Stimulated activated CD8-positive, alpha-beta memory T cell treated with anti-CD3 and anti-CD28 coated beads, Interleukin-15, amount 100 ng/mL, for 24 hours (primary cell): ENCODE data around the gene IFNA10.
"Not testable (repeated sequence)": the region's sequence is repeated elsewhere in the genome, so short reads cannot be mapped to it uniquely, and the experiment has no call there.

Source experiments
- DNase-seq: peaks from one replicate; pipeline ENCODE4 v3.0.0-alpha.2; 2020; ENCODE audit warnings: low read depth

Gene IFNA10

DNA sequence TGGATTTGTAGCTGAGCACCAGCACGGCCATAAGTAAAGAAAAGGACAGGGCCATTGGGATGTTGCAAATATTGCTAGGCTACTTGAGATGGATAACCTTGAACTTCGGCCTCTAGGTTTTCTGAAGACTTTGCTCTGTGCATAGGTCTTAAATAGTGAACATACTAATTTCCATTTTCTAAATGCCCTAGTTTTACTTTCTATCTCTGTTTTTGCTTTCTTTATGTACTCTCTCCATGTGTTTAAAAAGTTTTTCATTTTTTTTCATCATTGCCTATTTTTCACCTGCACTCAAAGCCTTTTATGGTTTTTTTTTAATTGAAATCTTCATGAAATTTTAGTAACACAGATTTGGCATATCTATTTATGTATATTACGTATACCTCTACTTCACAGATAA is at the start of gene IFNA10:
Gene IFNA10, minus strand, starts transcription at position 101 of the 400 bp plus-strand sequence. Its CDS starts 46 bp downstream, at position 55.
- not testable (repeated sequence) for DNase-seq

DNA sequence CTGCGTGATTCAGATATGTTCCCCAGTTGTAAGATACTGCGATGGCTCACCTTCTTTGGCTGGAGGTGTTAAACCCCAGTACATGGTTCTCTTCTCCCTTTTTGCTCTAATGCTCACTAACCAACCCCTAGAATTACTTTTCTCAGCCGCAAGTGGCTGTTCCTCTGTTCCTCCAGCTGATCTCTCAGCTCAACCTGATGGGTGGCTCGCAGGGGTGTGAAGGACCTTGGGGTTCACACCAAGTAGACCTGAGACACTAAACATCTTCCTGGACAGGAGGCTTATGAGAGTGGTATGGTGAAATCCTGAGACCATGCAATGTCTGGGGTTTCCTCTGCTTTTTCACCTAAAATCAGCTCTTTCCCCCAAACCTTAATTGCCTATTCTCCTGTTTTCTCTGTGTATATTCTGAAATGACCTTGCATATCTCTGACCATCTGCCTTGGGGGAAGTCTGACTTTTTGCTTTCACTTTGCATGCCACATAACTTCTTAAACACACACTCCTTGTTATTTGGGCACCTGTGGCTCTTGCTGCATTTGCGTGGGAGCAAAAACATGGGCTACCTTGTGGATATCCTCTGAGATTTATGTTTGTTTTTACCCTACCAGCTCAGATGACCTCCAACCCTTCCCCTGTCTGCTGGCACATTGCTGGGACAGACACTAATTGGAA is 48.7 kb upstream of the IFNA10 start:
- no peak for DNase-seq

DNA sequence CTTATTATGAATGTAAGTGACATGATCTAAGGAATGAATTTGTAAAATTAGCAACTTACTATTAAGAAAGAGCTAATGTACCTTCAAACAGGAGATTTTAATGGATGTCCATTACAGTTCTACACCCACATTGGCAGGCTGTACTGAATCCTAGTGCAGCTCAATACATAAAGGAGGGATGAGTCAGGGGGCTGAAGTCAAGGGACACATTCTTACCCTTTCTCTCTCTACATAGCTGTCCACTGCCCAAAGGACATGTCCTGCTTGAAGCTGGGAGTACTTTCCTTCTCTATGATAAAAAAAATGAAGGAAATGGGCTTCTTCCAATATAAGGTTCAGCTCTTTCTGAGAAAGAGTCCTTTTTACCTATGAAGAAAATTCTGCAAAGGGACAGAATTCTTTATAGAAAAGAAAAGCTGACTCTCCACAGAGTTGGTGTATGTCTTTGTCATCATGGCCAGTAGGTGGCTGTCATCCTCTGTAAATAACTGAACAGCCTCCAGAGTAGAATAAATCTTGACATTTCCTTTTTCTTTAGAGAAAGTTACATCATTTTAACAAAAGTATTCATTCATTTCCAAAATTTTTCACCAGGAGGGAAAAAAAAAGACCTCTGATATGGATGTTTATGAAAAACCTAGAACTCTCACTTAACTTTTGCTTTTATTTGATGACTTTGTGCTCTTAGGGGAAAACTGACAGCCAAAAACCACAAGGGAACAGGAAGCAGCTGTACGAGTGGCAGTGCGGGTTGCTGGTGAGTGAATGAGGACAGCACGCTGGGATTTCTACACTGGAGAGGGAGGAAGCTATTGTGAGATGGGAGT is 46.0 kb upstream of the IFNA10 start:
- no peak for DNase-seq

DNA sequence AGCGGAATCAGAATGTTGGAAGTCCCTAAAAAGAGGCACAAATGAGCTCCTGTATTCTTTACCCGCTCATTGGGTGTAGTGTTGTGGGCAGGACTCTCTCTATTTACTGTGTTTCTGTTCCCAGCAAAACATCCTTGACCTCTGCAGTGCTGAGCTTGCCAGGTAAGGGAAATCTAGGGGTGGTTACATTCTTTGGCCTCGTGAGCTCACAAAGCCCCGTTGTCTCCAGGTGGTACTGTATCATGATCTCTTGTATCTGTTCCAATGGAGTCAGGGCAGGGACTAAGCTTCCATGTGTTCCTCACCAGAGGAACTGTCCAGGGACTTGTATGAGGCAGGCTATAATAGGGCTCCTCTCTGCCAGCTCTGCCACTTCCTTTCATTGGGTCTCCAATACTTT is 44.7 kb upstream of the IFNA10 start:
- no peak for DNase-seq

DNA sequence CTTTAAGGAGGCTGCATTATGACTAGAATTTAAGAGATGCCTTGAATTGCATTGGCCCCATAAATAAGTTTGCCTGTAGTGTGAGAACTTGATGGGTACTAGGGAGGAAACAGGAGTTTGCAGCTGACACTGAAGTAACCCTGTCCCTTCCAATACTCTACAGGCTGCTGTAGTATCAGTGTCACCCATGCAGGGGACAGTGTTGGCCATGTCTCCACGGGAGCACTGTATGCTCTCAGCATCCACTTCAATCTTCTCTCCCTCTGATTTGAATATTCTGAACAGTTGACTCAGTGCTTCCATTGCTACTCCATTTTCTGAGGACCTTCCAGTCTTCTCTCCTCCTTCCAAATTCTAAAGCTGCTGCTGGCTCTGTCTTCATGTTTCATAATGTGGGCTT is 44.2 kb upstream of the IFNA10 start:
- DNase-seq, result no peak

DNA sequence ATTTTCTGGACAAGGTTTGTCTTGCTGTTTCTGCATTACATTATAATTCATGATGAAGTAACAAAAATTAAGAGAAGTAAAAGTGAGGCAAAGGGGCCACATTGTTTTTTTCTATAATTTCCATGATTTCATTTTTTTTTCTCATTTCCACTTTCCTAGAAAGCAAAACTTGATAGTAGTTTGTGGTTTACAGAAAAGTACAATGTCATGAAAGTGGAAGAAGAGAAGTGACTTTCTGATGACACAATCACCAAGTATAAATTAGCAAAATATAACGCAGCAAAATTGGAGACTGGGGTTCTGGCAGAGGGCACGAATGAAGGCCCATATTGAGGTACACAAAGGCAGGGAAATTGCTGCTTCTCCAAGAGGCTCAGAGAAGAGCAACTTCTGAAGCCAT is 37.9 kb upstream of the IFNA10 start:
- DNase-seq, result no peak

DNA sequence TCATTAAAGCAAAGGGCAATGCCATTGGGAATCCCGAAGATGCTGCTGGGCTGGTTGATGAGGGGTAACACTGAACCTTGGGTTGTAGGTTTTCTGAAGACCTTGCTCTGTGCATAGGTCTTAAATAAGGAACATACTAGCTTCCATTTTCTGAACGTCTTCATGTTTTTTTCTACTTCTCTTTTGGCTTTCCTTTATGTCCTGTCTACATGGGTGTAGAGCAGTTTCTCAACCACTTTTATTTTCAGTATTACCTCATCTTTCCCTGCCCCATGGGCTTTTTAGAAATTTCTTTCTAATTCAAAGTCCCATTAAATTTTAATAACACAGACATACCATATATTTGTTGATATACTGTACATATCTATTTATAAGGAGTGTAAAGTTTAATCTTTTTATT is 33.0 kb upstream of the IFNA10 start, which contains the start of gene IFNA14:
Gene IFNA14, minus strand, starts transcription at position 95 of the 400 bp plus-strand sequence. Its CDS starts 70 bp downstream, at position 25.
- no peak for DNase-seq

DNA sequence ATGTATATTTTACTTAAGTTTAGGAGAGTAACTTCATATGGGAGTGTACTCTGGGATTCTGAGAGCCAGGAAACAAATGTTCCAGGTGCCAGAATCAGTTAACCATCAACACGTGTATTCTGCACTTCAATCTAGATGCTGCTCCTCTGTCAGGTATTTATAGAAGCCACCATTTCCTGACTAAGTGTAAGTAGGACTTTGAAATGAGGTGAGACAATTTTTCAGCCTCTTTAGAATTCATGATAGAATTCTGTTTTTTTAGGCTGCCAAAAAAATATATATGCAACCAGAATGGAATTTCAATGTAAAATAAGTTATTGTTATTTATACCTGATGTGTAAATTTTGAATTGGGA is 29.4 kb upstream of the IFNA10 start:
- not testable (repeated sequence) for DNase-seq

DNA sequence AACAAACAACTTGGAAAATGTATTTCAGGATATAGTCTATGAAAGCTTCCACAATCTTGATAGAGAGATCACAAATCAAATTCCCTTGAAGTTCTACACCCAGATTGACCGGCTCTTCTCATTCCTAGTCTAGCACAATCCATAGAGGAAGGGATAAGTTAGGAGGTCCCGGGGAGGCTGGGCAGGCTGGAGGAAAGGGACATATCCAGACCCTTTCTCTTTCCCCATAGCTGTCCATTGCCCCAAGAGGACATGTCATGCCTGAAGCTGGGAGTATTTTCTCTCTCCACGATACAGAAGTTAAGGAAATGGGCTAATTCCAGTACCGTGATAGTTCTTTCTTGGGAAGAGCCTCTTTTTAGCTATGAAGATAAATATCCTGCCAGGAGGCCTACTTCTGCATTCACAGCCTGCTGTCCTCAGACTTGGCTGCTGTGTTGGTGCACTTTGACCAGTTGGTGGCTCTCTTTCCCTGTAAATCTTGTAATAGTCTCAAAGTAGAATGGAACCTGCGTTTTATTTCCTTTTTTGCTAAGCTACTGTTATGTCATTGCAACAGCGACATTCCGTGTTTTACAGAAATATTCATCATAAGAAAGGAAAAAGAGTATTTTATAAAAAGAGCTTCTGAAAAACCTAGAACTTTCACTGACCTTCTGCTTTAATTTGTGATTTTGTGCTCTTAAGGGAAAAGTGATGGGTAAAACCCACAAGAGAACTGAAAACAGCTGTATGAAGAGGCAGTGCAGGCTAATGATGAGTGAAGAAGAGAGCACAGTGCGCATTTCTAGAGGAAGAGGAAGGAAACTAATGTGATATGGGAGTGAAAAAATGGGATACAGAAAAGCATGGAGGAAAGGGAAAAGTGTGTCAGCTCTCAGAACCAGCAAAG is 28.8 kb upstream of the IFNA10 start:
- not testable (repeated sequence) for DNase-seq

DNA sequence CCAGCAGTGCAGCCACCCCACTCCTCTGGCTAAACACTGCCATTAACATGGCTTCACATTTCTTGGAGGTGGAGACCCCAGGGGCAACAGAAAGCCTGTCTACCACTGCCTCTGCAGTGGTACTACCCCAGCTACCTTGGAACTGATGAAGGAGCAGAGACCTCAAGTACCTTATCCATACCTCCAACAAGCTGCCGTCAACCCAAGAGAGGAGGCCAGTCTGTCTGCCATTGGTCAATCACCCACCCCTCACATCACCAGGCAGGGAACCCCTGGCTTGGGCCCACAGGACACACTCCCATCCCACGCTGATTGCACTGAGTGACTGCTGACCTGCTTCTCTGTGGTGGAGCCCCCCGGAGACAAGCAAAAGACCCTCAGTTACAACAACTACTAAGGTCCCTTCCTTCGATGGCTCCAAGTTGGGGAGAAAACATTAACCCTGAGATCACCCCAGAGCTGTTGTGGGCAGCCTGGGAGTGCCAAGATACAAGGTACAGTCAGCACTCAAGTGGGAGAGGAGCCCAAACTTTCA is 27.3 kb upstream of the IFNA10 start:
- DNase-seq, result no peak

DNA sequence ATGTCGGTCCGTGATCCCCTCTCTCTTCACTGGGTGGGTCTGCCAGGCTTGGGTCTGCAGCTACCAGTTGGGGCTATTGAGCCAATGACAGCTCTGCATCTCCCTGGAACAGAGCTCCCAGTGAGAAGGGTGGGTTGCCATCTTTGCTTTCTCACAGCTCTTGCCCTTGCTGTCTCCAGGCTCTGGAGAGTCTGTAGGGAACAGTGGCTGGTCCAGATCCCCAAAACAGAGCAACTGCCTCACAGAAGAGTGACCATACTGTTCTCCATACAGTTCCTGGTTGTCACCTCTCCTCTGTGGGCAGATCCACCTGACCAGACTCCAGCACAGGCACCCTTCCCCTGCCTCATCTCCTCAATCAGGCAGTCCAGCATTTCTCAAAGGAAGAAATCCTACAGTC is 26.3 kb upstream of the IFNA10 start:
- DNase-seq, result no peak

DNA sequence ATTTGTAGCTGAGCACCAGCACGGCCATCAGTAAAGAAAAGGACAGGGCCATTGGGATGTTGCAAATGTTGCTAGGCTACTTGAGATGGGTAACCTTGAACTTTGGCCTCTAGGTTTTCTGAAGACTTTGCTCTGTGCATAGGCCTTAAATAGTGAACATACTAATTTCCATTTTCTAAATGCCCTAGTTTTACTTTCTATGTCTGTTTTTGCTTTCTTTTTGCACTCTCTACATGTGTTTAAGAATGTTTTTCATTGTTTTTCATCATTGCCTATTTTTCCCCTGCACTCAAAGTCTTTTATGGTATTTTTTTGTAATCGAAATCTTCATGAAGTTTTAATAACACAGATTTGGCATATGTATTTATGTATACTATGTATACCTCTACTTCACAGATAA is 21.2 kb upstream of the IFNA10 start, which contains the start of gene IFNA17:
Gene IFNA17, minus strand, starts transcription at position 101 of the 400 bp plus-strand sequence. Its CDS starts 49 bp downstream, at position 52.
- DNase-seq, result no peak

DNA sequence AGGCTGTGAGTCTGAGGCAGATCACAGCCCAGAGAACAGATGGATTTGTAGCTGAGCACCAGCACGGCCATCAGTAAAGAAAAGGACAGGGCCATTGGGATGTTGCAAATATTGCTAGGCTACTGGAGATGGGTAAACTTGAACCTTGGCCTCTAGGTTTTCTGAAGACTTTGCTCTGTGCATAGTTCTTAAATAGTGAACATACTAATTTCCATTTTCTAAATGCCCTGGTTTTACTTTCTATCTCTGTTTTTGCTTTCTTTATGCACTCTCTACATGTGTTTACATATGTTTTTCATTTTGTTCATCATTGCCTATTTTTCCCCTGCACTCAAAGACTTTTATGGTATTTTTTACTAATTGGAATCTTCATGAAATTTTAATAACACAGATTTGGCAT is 10.3 kb upstream of the IFNA10 start, which contains the start of gene IFNA16:
Gene IFNA16, minus strand, starts transcription at position 101 of the 400 bp plus-strand sequence. Its CDS starts 6 bp downstream, at position 95.
- DNase-seq, result not testable (repeated sequence)

DNA sequence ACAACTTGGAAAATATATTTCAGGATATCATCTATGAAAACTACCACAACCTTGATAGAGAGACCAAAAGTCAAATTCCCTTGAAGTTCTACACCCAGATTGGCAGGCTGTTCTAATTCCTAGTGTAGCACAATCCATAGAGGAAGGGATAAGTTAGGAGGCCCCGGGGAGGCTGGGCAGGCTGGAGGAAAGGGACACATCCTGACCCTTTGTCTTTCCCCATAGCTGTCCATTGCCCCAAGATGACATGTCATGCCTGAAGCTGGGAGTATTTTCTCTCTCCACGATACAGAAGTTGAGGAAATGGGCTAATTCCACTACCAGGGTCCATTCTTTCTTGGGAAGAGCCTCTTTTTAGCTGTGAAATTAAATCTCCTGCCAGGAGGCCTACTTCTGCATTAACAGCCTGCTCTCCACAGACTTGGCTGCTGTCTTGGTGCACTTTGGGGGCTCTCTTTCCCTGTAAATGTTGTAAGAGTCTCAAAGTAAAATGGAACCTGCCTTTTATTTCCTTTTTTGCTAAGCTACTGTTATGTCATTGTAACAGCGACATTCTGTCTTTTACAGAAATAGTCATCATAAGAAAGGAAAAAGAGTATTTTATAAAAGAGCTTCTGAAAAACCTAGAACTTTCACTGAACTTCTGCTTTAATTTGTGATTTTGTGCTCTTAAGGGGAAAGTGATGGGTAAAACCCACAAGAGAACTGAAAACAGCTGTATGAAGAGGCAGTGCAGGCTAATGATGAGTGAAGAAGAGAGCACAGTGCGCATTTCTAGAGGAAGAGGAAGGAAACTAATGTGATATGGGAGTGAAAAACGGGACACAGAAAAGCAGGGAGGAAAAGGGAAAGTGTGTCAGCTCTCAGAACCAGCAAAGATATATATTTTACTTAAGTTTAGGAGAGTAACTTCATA is 6.7 kb upstream of the IFNA10 start:
- not testable (repeated sequence) for DNase-seq

DNA sequence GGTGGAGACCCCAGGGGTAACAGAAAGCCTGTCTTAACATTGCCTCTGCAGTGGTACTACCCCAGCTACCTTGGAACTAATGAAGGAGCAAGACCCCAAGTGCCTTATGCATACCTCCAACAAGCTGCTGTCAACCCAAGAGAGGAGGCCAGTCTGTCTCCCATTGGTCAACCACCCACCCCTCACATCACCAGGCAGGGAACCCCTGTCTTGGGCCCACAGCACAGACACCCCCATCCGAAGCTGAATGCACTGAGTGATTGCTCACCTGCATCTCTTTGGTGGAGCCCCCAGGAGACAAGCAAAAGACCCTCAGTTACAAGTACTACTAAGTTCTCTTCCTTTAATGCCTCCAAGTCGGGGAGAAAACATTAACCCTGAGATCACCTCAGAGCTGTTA is 5.2 kb upstream of the IFNA10 start:
- DNase-seq, result not testable (repeated sequence)

DNA sequence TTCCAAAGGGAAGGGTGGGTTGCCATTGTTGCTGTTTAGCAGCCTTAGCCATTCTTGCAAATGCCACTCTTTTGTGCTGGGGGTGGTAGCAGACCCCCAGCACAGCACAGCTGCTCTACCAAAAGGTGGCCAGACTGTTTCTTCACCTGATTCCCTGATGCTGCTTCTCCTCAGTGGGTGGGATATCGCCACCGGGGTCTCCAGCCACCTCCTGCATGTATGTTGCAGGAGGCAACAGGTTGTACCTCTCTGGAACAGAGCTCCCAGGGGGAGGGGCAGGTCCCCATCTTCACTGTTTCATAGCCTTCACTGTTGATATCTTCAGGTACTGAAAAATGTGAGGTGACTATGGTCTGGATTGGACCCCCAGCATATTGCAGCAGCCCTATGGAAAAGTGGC is 3.8 kb upstream of the IFNA10 start:
- not testable (repeated sequence) for DNase-seq

DNA sequence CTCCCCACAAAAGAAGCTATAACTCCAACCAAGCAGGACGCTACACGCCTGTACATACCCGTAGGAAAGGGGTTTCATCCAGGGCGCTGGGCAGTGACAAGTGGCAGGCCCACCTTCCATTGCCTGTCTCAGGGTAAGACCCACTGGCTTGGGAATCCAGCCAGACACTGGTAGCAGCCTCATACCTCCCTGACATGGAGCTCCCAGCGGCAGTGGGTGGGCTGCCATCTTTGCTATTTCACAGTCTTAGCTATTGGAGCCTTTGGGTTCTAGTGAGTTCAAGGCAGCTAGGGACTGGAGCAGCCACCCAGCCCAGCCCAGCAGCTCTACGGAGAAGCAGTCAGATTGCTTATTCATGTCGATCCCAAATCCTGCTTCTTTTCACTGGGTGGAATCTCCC is 3.4 kb upstream of the IFNA10 start:
- no peak for DNase-seq

DNA sequence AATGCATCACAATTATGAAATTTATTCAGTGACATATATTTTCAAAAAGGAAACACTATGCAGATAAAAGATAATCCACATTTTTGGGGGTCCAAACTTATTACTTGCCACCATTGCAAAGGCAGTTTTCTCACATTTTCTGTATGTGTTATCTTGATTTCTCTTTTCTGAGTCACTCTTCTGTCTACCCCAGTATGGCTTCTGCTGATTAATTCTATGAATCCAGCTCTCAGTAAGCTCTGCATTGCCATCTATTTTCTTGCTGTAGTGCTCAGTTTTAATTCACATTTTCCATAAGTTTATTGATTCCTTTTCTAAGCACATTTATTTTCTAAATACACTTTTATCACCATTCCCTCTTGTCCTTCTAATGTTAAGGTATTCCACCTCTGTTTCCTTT is 1.7 kb downstream of the IFNA10 start:
- DNase-seq, result no peak

DNA sequence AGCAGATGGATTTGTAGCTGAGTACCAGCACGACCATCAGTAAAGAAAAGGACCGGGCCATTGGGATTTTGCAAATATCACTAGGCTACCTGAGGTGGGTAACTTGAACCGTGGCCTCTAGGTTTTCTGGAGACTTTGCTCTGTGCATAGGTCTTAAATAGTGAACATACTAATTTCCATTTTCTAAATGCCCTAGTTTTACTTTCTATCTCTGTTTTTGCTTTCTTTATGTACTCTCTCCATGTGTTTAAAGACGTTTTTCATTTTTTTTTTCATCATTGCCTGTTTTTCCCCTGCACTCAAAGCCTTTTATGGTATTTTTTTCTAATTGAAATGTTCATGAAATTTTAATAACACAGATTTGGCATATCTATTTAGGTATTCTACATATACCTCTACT is 4.8 kb downstream of the IFNA10 start, which contains the start of gene IFNA7:
Gene IFNA7, minus strand, starts transcription at position 101 of the 400 bp plus-strand sequence. Its CDS starts 40 bp downstream, at position 61.
- not testable (repeated sequence) for DNase-seq
